ENCODE data around the gene SPTAN1.
A peak's percentile ranks its signal among the peaks of the same experiment; 100 is the strongest.
"Not testable (repeated sequence)": the region's sequence is repeated elsewhere in the genome, so short reads cannot be mapped to it uniquely, and the experiment has no call there.

The SPTAN1 gene

GRCh38 chr9:128634111-128634510 lies 81.7 kb downstream of the SPTAN1 start:
- DNase-seq, result no peak

DNA sequence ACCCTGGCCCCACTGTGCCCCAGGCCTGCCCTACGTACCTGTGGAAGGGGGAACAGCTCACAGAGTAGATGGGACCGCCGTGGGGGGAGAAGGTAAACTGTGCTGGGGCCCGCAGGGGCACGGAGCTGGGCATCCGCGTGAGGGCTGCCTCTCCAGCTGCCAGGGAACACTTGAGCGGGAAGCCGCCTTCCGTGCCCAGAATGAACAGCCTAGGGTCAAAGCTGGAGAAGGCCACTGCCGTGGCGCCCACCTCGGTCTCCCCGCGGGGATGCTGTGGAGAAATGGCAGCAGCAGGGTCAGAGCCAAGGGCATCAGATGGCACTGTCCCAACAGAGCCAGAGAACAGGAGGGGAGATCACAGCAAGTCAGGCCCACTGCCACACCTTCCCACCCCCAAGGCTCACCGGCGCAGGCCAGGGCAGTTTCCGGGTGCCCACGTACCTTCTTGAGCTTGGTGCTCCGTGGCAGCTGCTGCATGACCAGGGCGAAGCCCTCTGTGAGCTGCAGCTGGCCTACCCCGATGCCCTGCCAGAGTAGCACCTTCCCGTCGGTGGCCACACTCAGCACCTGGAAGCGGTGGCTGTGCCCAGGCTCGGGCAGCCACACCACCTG lies 82.4 kb downstream of the SPTAN1 start:
- DNase-seq, result no peak

GRCh38 chr9:128635266-128636023 lies 83.1 kb downstream of the SPTAN1 start:
- no peak for DNase-seq

- no peak for DNase-seq
These were observed 83.6 kb downstream of the SPTAN1 start for GRCh38 chr9:128636024-128636390.

GRCh38 chr9:128636556-128637530 lies 84.5 kb downstream of the SPTAN1 start:
- no peak for DNase-seq

GRCh38 chr9:128637656-128638055 lies 85.3 kb downstream of the SPTAN1 start:
- no peak for DNase-seq

- no peak for DNase-seq
These were observed 86.2 kb downstream of the SPTAN1 start for GRCh38 chr9:128638580-128638979.

DNA sequence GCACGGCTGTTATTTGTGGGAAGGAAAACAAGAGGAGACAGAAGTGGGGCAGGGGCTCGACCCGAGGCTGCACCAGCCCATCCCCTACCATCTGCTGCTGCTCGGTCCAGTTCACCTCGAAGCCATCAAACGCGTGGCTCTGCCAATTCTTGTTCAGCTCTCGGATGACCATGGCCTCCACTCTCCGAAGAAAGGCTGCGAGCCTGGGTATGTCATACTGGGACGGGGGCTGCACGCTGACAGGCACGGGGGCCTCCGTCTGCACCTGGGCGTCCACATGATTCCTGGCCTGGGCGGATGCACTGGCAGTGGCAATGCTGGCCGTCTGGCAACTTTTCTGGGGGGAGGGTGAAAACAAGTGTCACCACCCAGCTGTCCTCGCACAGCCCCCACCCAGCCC lies 88.2 kb downstream of the SPTAN1 start:
- no peak for DNase-seq

- no peak for DNase-seq
These were observed 90.4 kb downstream of the SPTAN1 start for GRCh38 chr9:128642675-128643245.

DNA sequence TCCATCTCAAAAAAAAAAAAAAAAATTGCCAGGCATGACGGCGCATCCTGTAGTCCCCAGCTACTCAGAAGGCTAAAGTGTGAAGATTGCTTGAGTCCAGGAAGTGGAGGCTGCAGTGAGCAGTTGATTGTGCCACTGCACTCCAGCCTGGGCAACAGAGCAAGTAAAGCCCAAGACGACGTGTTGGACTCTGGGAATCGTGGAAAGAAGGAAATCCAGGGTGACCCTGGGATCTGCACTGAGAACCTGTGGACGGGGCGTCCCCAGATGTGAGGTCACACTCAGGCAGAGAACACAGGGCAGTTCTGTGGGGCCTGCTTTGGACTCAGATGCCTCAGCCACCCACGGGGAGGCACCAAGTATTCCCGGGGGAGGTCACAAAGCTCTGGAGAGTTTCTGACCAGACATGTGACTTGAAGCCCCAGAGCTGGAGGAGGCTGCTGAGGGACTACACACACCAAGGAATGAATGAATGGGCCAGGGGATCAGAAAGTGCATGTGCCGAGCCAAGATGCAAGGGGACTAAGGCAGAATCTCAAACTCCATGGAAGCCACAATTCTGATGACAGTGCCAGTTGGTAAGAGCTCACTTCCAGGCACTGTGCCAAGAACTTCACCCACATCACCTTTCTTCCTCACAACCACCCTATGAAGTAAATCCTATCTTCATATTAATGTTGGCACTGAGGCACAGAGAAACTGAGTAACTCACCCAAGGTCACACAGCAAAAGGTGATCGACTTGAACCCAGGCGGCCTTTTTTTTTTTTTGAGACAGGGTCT lies 91.3 kb downstream of the SPTAN1 start:
- no peak for DNase-seq

- peak; percentile 48 for DNase-seq
These were observed 95.8 kb downstream of the SPTAN1 start for GRCh38 chr9:128648206-128648605.

- DNase-seq, result no peak
These were observed 99.4 kb downstream of the SPTAN1 start for GRCh38 chr9:128651798-128652197.

- DNase-seq, result no peak
These were observed 101.5 kb downstream of the SPTAN1 start for GRCh38 chr9:128653908-128654307.

DNA sequence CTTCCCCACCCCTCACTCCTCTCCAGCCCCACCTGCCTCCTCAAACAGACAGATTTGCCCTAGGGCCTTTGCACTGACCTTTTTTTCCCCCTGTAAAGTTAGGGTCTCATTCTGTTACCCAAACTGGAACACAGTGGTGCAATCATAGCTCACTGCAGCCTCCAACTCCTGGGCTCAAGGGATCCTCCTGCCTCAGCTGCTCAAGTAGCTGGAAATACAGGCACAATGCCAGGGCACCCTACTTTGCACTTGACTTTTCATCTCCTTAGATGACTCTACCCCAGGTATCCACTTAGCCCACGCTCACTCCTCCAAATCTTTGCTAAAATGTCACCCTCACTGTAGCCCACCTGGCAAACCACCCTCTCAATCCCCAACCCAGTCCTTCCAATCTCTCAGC lies 102.1 kb downstream of the SPTAN1 start:
- DNase-seq, result no peak

- peak; percentile 94 for DNase-seq
These were observed 104.3 kb downstream of the SPTAN1 start, which contains the start of gene DYNC2I2 for GRCh38 chr9:128656416-128657343. TSS of gene DYNC2I2 (minus strand) at chr9:128656847. CDS start at chr9:128656726, 121 bp downstream.

GRCh38 chr9:128657344-128657704 lies 104.9 kb downstream of the SPTAN1 start:
- DNase-seq, result no peak

DNA sequence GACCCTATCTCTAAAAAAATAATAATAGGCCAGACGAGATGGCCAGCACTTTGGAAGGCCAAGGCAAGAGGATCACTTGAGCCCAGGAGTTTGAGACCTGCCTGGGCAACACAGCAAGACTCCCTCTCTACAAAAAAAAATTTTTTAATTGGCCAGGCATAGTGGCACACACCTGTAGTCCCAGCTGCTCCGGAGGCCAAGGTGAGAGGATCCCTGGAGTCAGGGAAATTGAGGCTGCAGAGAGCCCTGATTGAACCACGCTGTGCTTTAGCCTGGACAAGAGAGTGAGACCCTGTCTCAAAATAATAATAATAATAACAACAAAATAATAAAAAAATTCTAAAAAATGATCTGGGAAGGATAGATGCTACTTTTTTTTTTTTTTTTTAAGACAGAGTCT lies 105.4 kb downstream of the SPTAN1 start:
- DNase-seq, result no peak

DNA sequence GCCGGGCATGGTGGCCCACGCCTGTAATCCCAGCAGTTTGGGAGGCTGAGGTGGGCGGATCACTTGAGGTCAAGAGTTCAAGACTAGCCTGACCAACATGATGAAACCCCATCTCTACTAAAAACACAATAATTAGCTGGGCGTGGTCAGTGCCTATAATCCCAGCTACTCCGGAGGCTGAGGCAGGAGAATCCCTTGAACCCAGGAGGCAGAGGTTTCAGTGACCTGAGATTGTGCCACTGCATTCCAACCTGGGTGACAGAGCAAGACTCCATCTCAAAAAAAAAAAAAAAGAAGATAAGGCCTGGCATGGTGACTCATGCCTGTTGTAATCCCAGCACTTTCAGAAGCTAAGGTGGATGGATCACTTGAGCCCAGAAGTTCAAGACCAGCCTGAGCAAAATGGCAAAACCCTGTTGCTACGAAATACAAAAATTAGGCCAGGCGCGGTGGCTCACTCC lies 114.1 kb downstream of the SPTAN1 start:
- not testable (repeated sequence) for DNase-seq

DNA sequence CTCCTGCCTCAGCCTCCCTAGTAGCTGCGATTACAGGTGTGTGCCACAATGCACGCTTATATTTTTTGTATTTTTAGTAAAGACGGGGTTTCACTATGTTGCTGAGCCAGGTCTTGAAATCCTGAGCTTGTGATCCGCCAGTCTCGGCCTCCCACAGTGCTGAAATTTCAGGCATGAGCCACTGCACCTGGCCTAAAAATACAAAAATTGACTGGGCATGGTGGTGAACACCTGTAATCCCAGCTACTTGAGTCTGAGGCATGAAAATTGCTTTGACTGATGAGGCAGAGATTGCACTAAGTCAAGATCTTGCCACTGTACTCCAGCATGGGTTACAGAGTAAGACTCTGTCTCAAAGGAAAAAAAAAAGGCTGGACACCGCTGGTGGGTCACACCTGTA lies 117.4 kb downstream of the SPTAN1 start:
- DNase-seq, result no peak

GRCh38 chr9:128675382-128675781 lies 123.0 kb downstream of the SPTAN1 start:
- DNase-seq, result no peak

- DNase-seq, result no peak
These were observed 125.4 kb downstream of the SPTAN1 start for GRCh38 chr9:128677794-128678193.
